GM12878 (cell line): ENCODE results near the gene PDGFC. TPM values are rescaled to one million over a fixed set of nuclear protein-coding genes. Genes with fewer than 3 reads are reported as not detected.

Source experiments
- ATAC-seq: fragments of 200-7000 bp; cut with Tn5 transposase; 3 replicates; pipeline ENCODE4 v1.9.1; 2020; ENCODE audit warnings: mild to moderate bottlenecking, moderate library complexity
- BruUV-seq: library from RNA; stranded (reverse); fragments of 400-500 nt; replicated peaks from 2 replicates; lab custom pipeline; 2021; lab: Mats Ljungman, UMichigan
- CTCF ChIA-PET: fragments of 300-600 bp; sonication (Branson Sonifier 250); formaldehyde crosslinking; extraction: SDS; loops from one replicate; lab custom pipeline; 2021; ENCODE audit warnings: inconsistent platforms; lab: Yijun Ruan, JAX
- POLR2A ChIA-PET: fragments of 350-600 bp; formaldehyde crosslinking; extraction: SDS; loops from one replicate; lab custom pipeline; 2021; ENCODE audit warnings: inconsistent platforms; lab: Charles Lee
- RAD21 ChIA-PET: fragments of 300-600 bp; sonication (Branson Sonifier 250); formaldehyde crosslinking; loops from one replicate; lab custom pipeline; 2023; ENCODE audit warnings: antibody characterized with exemption; ENCODE audit not compliant: unreplicated experiment; lab: Charles Lee
- SMC1A ChIA-PET: fragments of 300-600 bp; sonication (Branson Sonifier 250); formaldehyde crosslinking; loops from one replicate; lab custom pipeline; 2023; ENCODE audit not compliant: unreplicated experiment, uncharacterized antibody; lab: Charles Lee
- DNase-seq: peaks from one replicate; pipeline ENCODE4 v3.0.0-alpha.2; 2011; ENCODE audit warnings: low read depth, low spot score
- FAIRE-seq: peaks from 3 replicates; lab custom pipeline; 2011; peaks lifted over from hg19 to GRCh38; lab: Jason Lieb, UNC
- H2AFZ ChIP-seq: 2 replicates; pipeline ENCODE4 v1.6.0; 2011; ENCODE audit warnings: low read depth, low read length, control low read depth; ENCODE audit not compliant: control insufficient read depth
- H3K27ac ChIP-seq: 2 replicates; pipeline ENCODE4 v1.5.1; 2011; ENCODE audit warnings: control low read depth; ENCODE audit not compliant: control insufficient read depth, insufficient read depth
- H3K27me3 ChIP-seq, 2 experiments: replicated peaks in 1 of 2; 2 replicates each; pipeline versions ENCODE4 v1.6.0 to v1.6.1; 2011; ENCODE audit warnings: low read length in 1 of 2; ENCODE audit not compliant: control insufficient read depth in 2 of 2, insufficient read depth in 2 of 2
- H3K36me3 ChIP-seq, 2 experiments: 2 replicates each; pipeline ENCODE4 v1.5.1; 2011; ENCODE audit warnings: low read length in 1 of 2; ENCODE audit not compliant: control insufficient read depth in 2 of 2, insufficient read depth in 2 of 2
- H3K4me1 ChIP-seq: 2 replicates; pipeline ENCODE4 v1.6.1; 2011; ENCODE audit warnings: mild to moderate bottlenecking, low read length, moderate library complexity, mixed read lengths; ENCODE audit not compliant: control insufficient read depth, insufficient read depth
- H3K4me2 ChIP-seq: 2 replicates; pipeline ENCODE4 v1.6.0; 2011; ENCODE audit warnings: control low read depth; ENCODE audit not compliant: control insufficient read depth, insufficient read depth
- H3K4me3 ChIP-seq: fragments of 200-600 bp; sonication (generic); 2 replicates; pipeline ENCODE4 v1.5.1; 2016
- H3K79me2 ChIP-seq: 2 replicates; pipeline ENCODE4 v1.6.0; 2011; ENCODE audit warnings: low read length; ENCODE audit not compliant: control insufficient read depth, insufficient read depth
- H3K9ac ChIP-seq: 2 replicates; pipeline ENCODE4 v1.8.0; 2011; ENCODE audit warnings: low read length, control low read depth, mixed read lengths; ENCODE audit not compliant: control insufficient read depth, insufficient read depth
- H3K9me3 ChIP-seq: replicated peaks from 3 replicates; pipeline ENCODE4 v1.5.1; 2011; ENCODE audit warnings: mild to moderate bottlenecking, low read length; ENCODE audit not compliant: control insufficient read depth, insufficient read depth
- H4K20me1 ChIP-seq: 2 replicates; pipeline ENCODE4 v1.6.0; 2011; ENCODE audit not compliant: control insufficient read depth, insufficient read depth
- ATF3 ChIP-seq: IDR thresholded peaks from 2 replicates; pipeline ENCODE4 v1.6.1; 2011; ENCODE audit warnings: low read depth, mild to moderate bottlenecking, low read length, moderate library complexity, borderline replicate concordance; ENCODE audit errors: extremely low read depth
- BHLHE40 ChIP-seq, 2 experiments: fragments of 450-650 bp in 1 of 2; IDR thresholded peaks; 2 replicates each; pipeline ENCODE4 v1.6.1; 2011 to 2017; ENCODE audit warnings: low read depth in 2 of 2, borderline replicate concordance in 1 of 2, improper control_type of control experiment in 1 of 2, low read length in 1 of 2, mild to moderate bottlenecking in 1 of 2
- E2F4 ChIP-seq: IDR thresholded peaks from 2 replicates; pipeline ENCODE4 v1.6.1; 2012; ENCODE audit warnings: low read depth, low read length, improper control_type of control experiment
- NFYA ChIP-seq: IDR thresholded peaks from 2 replicates; pipeline ENCODE4 v1.6.1; 2011; ENCODE audit warnings: low read depth, mild to moderate bottlenecking, low read length, improper control_type of control experiment, borderline replicate concordance
- NR2F1 ChIP-seq: fragments of 450-650 bp; conservative IDR thresholded peaks from 2 replicates; pipeline ENCODE4 v1.6.1; 2017; ENCODE audit warnings: mild to moderate bottlenecking
- POLR2A ChIP-seq: IDR thresholded peaks from 2 replicates; pipeline ENCODE4 v1.6.1; 2011; ENCODE audit warnings: low read depth, mild to moderate bottlenecking, low read length
- RB1 ChIP-seq: fragments of 450-650 bp; formaldehyde crosslinking; IDR thresholded peaks from 2 replicates; pipeline ENCODE4 v1.6.1; 2017; ENCODE audit warnings: mild to moderate bottlenecking, borderline replicate concordance
- SMC3 ChIP-seq: IDR thresholded peaks from 2 replicates; pipeline ENCODE4 v1.6.1; 2011; ENCODE audit warnings: low read length, improper control_type of control experiment, borderline replicate concordance
- ZBED1 ChIP-seq: IDR thresholded peaks from 2 replicates; pipeline ENCODE4 v1.6.1; 2016; ENCODE audit warnings: borderline replicate concordance
- ZNF384 ChIP-seq: IDR thresholded peaks from 2 replicates; pipeline ENCODE4 v1.6.1; 2012; ENCODE audit warnings: low read depth, mild to moderate bottlenecking, low read length, improper control_type of control experiment, borderline replicate concordance
- WGBS: methylation state at CpG from one replicate; pipeline ENCODE4 v1.1.6; 2016; ENCODE audit warnings: low lambda C conversion rate; ENCODE audit not compliant: insufficient replicate concordance, insufficient coverage; ENCODE audit errors: missing lambda C conversion rate; 5-methylcytosine and 5-hydroxymethylcytosine counted together
- in situ Hi-C: fragments of 300-500 bp; cut with MboI; formaldehyde crosslinking; loops from 9 replicates; pipeline ENCODE4 v1.14.3; 2018; ENCODE audit warnings: mixed read lengths
- intact Hi-C: fragments of 100-400 bp; cut with micrococcal nuclease; formaldehyde crosslinking; loops from one replicate; pipeline ENCODE4 v1.14.2; 2022; ENCODE audit not compliant: unreplicated experiment
- polyA plus RNA-seq, 11 experiments: library from polyadenylated mRNA; depleted of rRNA in 4 of 11; unstranded in 6 of 11; stranded (reverse) in 5 of 11; fragments of >200 nt; fragmentation: Nextera tagmentation in 4 of 11; fragmentation: Illumina TruSeq in 1 of 11; extraction: Ambion mirVana in 4 of 11; extraction: Trizol in 1 of 11; gene quantifications; 1 replicate in 1 of 11; 2 replicates in 10 of 11; pipeline versions ENCODE4 v1.2.1 to v1.2.3, GENCODE V29; 2011 to 2016; ENCODE audit warnings: inconsistent platforms in 2 of 11, missing spikeins in 2 of 11, low read depth in 1 of 11
- total RNA-seq, 4 experiments: library from RNA; depleted of rRNA in 3 of 4; stranded (reverse); fragments of >200 nt in 3 of 4; fragmentation: Illumina TruSeq in 1 of 4; extraction: Trizol in 1 of 4; gene quantifications; 2 replicates each; pipeline versions ENCODE4 v1.2.1 to v1.2.3, GENCODE V29; 2013 to 2021

Gene PDGFC
- total and polyA plus RNA-seq, 10 of the 15 experiments (the other 5 are each of a cell fraction or from before 2014, with no cell fraction given) = 0.02 to 0.18 TPM; not detected in 8

- in situ Hi-C loops = no loop called here
- TF ChIP-seq ATF3 = no peak
- no peaks in the 10 kb centered on the region for H3K9me3 ChIP-seq
- POLR2A ChIA-PET = no interaction called here
- no peak for ATAC-seq
- no peak overlapping the region for H3K27ac ChIP-seq
- no peaks in the 10 kb centered on the region for H3K79me2 ChIP-seq
- H3K36me3 ChIP-seq = no peaks in the 10 kb centered on the region
- SMC1A ChIA-PET = no interaction called here
- BruUV-seq = no TSS peak
- no peak for DNase-seq
- intact Hi-C loops = no loop called here
- no peak overlapping the region for H3K9ac ChIP-seq
- H4K20me1 ChIP-seq = no peaks in the 10 kb centered on the region
- no peak overlapping the region for H2AFZ ChIP-seq
- no peaks in the 10 kb centered on the region for H3K4me1 ChIP-seq
- no peak for FAIRE-seq
- RAD21 ChIA-PET = no interaction called here
- H3K4me3 ChIP-seq = no peak overlapping the region
- no peaks in the 10 kb centered on the region for H3K27me3 ChIP-seq
- CTCF ChIA-PET = no interaction called here
- no peak overlapping the region for H3K4me2 ChIP-seq
Observed at GRCh38 chr4:157012296-157012695, 40.7 kb upstream of the PDGFC start.

- FAIRE-seq (no peak), DNase-seq (no peak), ATAC-seq (no peak)
- BruUV-seq = no TSS peak
- ChIA-PET RAD21 (no interaction called here), POLR2A (no interaction called here), SMC1A (interaction anchor here (0.5 kb wide), 1 partner anchor 980 kb away, joined by 3 read pairs; no protein-coding TSS in a partner anchor), CTCF (no interaction called here)
- H3K36me3 ChIP-seq = no peaks in the 10 kb centered on the region
- intact Hi-C loops (no loop called here), in situ Hi-C loops (no loop called here)
- H2AFZ ChIP-seq = no peak overlapping the region
- H3K4me1 ChIP-seq = no peaks in the 10 kb centered on the region
- no peaks in the 10 kb centered on the region for H3K9me3 ChIP-seq
- H4K20me1 ChIP-seq = no peaks in the 10 kb centered on the region
- TF ChIP-seq POLR2A (no peak), NFYA (no peak), ZNF384 (no peak), NR2F1 (no peak), BHLHE40 (IDR thresholded peaks at IDR 0.05; ENCODE audit: borderline replicate concordance in 1 of 2, low read depth in 2 of 2, low read length in 1 of 2) (no peak), ZBED1 (no peak), SMC3 (no peak), RB1 (no peak), E2F4 (no peak)
- H3K9ac ChIP-seq = no peak overlapping the region
- no peaks in the 10 kb centered on the region for H3K27me3 ChIP-seq
- H3K4me3 ChIP-seq = no peak overlapping the region
- WGBS = 21% methylated on average over 2 of the region's 2 CpGs
- H3K4me2 ChIP-seq = no peak overlapping the region
- H3K79me2 ChIP-seq = no peaks in the 10 kb centered on the region
- no peak overlapping the region for H3K27ac ChIP-seq
Observed at GRCh38 chr4:157010630-157011029, 39.0 kb upstream of the PDGFC start.
